Measurements from ENCODE around the gene RGS17.
"Not testable (repeated sequence)": the region's sequence is repeated elsewhere in the genome, so short reads cannot be mapped to it uniquely, and the experiment has no call there.

GRCh38 chr6:152999538-152999937, 131.5 kb downstream of the RGS17 start:
- TF ChIP-seq CTCF (IDR thresholded peaks at IDR 0.05; ENCODE audit: low read depth, low read length); EZH2phosphoT487 (IDR thresholded peaks at IDR 0.05; ENCODE audit: low read depth): not testable (repeated sequence)
